Effector memory CD8-positive, alpha-beta T cell (primary cell): Measurements from ENCODE around the gene LIN37.
A peak's percentile ranks its signal among the peaks of the same experiment; 100 is the strongest.
"Not testable (repeated sequence)": the region's sequence is repeated elsewhere in the genome, so short reads cannot be mapped to it uniquely, and the experiment has no call there.

Experiments used
- ATAC-seq: fragments of 150-1000 bp; cut with Tn5 transposase; replicated peaks from 2 replicates; pipeline ENCODE4 v1.10.0; 2021; ENCODE audit warnings: mild to moderate bottlenecking, moderate library complexity
- DNase-seq, 3 experiments: peaks; one replicate each; pipeline ENCODE4 v3.0.0; 2021
- H3K27ac Mint-ChIP-seq, 2 donors: one replicate each; pipeline ENCODE4 v1.8.0; 2022; ENCODE audit warnings: mild to moderate bottlenecking in 2 of 2, mixed read lengths in 2 of 2, moderate library complexity in 2 of 2
- H3K27me3 Mint-ChIP-seq, 2 donors: one replicate each; pipeline ENCODE4 v1.8.0; 2022; ENCODE audit warnings: mixed read lengths in 2 of 2
- H3K36me3 Mint-ChIP-seq: one replicate; pipeline ENCODE4 v1.8.0; 2022; ENCODE audit warnings: mild to moderate bottlenecking, moderate library complexity, mixed read lengths; ENCODE audit not compliant: insufficient read depth
- H3K4me1 Mint-ChIP-seq, 2 donors: one replicate each; pipeline ENCODE4 v1.8.0; 2022; ENCODE audit warnings: low read depth in 2 of 2, mixed read lengths in 2 of 2
- H3K4me3 Mint-ChIP-seq, 2 donors: one replicate each; pipeline ENCODE4 v1.8.0; 2022; ENCODE audit warnings: mild to moderate bottlenecking in 2 of 2, mixed read lengths in 2 of 2, moderate library complexity in 2 of 2
- H3K9me3 Mint-ChIP-seq, 2 donors: one replicate each; pipeline ENCODE4 v1.8.0; 2022; ENCODE audit warnings: mixed read lengths in 2 of 2

Gene LIN37

DNA sequence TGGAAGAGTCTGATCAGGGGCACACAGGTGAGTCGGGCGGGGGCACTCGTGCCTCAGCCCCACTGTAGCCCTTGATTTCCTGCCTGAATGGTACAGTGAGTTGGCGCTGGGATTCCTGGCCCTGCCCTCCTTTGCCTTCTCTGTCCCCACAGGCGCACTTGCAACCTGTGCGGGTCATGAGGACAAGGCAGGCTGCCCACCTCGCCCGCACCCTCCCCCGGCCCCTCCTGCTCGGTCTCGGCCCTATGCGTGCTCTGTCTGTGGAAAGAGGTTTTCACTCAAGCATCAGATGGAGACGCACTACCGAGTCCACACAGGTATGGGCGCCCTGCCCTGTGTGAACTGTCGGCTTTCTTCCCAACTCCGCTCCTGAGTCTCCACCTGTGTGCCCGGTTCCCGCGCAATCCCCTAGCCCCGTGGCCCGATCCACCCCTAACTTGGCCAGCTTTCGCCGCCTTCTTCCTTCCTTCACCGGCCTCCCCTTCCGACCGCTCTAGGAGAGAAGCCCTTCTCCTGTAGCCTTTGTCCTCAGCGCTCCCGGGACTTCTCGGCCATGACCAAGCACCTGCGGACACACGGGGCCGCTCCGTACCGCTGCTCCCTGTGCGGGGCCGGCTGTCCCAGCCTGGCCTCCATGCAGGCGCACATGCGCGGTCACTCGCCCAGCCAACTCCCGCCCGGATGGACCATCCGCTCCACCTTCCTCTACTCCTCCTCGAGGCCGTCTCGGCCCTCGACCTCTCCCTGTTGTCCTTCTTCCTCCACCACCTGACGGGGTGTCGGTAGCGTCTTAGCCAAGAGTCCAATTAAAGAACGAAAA, 32.2 kb upstream of the LIN37 start:
- Mint-ChIP-seq H3K9me3 (no peaks in the 10 kb centered on the region), H3K4me3 (peak overlapping the region; percentile 89 to 91), H3K4me1 (peaks cover 55 to 61% of the 10 kb centered on the region in 2 donors), H3K27ac (peak overlapping the region; percentile 91 to 96), H3K36me3 (peaks cover 28% of the 10 kb centered on the region), H3K27me3 (peaks cover 0 to 7% of the 10 kb centered on the region in 2 donors)
- ATAC-seq (no peak), DNase-seq (no peak)

- peak; percentile 92 to 96 (median 94) for DNase-seq
- Mint-ChIP-seq H3K9me3 (no peaks in the 10 kb centered on the region), H3K27me3 (peaks cover 0 to 7% of the 10 kb centered on the region in 2 donors), H3K27ac (peak overlapping the region; percentile 91 to 96), H3K4me3 (peak overlapping the region; percentile 89 to 91), H3K4me1 (peaks cover 51 to 62% of the 10 kb centered on the region in 2 donors), H3K36me3 (peaks cover 37% of the 10 kb centered on the region)
- ATAC-seq, result peak; percentile 81
Measured at GRCh38 chr19:35716801-35717664, 31.3 kb upstream of the LIN37 start.

- peak within 1 kb of the TSS; percentile 89 to 91 for H3K4me3 Mint-ChIP-seq
- H3K9me3 Mint-ChIP-seq, result no peaks in the 10 kb centered on the region
- no peak for DNase-seq
- peak; percentile 33 for ATAC-seq
- H3K4me1 Mint-ChIP-seq, result peaks cover 48 to 54% of the 10 kb centered on the region in 2 donors
- H3K27me3 Mint-ChIP-seq, result peaks cover 0 to 7% of the 10 kb centered on the region in 2 donors
- H3K36me3 Mint-ChIP-seq, result peaks cover 44% of the 10 kb centered on the region
- H3K27ac Mint-ChIP-seq, result peak within 1 kb of the TSS; percentile 91 to 96
Measured at GRCh38 chr19:35717665-35718344, 30.6 kb upstream of the LIN37 start, which contains the start of gene KMT2B. KMT2B (plus strand) TSS chr19:35718003; CDS start chr19:35718019, 16 bp downstream.

GRCh38 chr19:35718345-35719041, 29.9 kb upstream of the LIN37 start:
- H3K36me3 Mint-ChIP-seq, result peaks cover 48% of the 10 kb centered on the region
- DNase-seq, result peak in 2 of 3 experiments; percentile 27 to 38
- H3K9me3 Mint-ChIP-seq, result no peaks in the 10 kb centered on the region
- peaks cover 41 to 47% of the 10 kb centered on the region in 2 donors for H3K4me1 Mint-ChIP-seq
- peaks cover 0 to 5% of the 10 kb centered on the region in 2 donors for H3K27me3 Mint-ChIP-seq
- H3K27ac Mint-ChIP-seq, result peak overlapping the region; percentile 72 to 89
- H3K4me3 Mint-ChIP-seq, result peak overlapping the region; percentile 86 to 87
- no peak for ATAC-seq

DNA sequence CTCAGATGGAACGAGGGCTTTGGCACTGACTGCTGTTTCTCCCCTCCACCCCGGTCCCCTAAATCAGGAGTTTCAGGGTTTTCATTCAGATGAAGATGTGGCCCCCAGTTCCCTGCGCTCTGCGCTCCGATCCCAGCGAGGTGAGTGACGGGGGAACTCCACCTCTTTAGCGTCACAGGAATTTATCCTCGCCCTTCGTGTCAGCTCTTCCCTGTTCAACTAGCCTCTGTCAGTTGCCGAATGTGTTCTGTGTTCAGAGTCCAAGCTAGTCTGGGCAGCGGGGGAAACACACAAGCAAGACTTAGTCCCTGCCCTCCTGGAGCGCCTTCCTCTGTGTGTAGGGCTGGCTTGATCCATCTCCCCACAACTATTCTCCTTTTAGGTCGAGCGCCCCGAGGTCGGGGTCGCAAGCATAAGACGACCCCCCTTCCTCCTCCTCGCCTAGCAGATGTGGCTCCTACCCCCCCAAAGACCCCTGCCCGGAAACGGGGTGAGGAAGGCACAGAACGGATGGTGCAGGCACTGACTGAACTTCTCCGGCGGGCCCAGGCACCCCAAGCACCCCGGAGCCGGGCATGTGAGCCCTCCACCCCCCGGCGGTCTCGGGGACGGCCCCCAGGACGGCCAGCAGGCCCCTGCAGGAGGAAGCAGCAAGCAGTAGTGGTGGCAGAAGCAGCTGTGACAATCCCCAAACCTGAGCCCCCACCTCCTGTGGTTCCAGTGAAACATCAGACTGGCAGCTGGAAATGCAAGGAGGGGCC, 28.8 kb upstream of the LIN37 start:
- Mint-ChIP-seq H3K36me3 (peaks cover 53% of the 10 kb centered on the region), H3K27me3 (no peaks in the 10 kb centered on the region), H3K9me3 (no peaks in the 10 kb centered on the region), H3K4me3 (peak overlapping the region; percentile 86 to 87), H3K27ac (peak overlapping the region in 1 of 2 donors; percentile 62), H3K4me1 (peaks cover 31 to 36% of the 10 kb centered on the region in 2 donors)
- no peak for ATAC-seq
- no peak for DNase-seq

GRCh38 chr19:35720163-35720524, 28.2 kb upstream of the LIN37 start:
- ATAC-seq (no peak), DNase-seq (no peak)
- Mint-ChIP-seq H3K36me3 (peaks cover 56% of the 10 kb centered on the region), H3K27ac (no peak overlapping the region), H3K9me3 (no peaks in the 10 kb centered on the region), H3K4me1 (peaks cover 26 to 32% of the 10 kb centered on the region in 2 donors), H3K4me3 (no peak overlapping the region), H3K27me3 (no peaks in the 10 kb centered on the region)

GRCh38 chr19:35720648-35721047, 27.7 kb upstream of the LIN37 start:
- H3K36me3 Mint-ChIP-seq, result peaks cover 61% of the 10 kb centered on the region
- H3K27ac Mint-ChIP-seq, result no peak overlapping the region

DNA sequence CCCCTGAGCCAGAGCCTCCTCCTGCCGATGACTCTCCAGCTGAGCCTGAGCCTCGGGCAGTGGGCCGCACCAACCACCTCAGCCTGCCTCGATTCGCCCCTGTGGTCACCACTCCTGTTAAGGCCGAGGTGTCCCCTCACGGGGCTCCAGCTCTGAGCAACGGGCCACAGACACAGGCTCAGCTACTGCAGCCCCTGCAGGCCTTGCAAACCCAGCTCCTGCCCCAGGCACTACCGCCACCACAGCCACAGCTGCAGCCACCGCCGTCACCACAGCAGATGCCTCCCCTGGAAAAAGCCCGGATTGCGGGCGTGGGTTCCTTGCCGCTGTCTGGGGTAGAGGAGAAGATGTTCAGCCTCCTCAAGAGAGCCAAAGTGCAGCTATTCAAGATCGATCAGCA, 27.0 kb upstream of the LIN37 start:
- no peaks in the 10 kb centered on the region for H3K27me3 Mint-ChIP-seq
- H3K9me3 Mint-ChIP-seq, result no peaks in the 10 kb centered on the region
- no peak for ATAC-seq
- H3K27ac Mint-ChIP-seq, result no peak overlapping the region
- DNase-seq, result no peak
- H3K4me3 Mint-ChIP-seq, result peak overlapping the region; percentile 41 to 46
- peaks cover 18 to 23% of the 10 kb centered on the region in 2 donors for H3K4me1 Mint-ChIP-seq
- H3K36me3 Mint-ChIP-seq, result peaks cover 66% of the 10 kb centered on the region

More at GRCh38 chr19:35720648-35721047, 27.7 kb upstream of the LIN37 start:
- no peak overlapping the region for H3K4me3 Mint-ChIP-seq
- H3K27me3 Mint-ChIP-seq, result no peaks in the 10 kb centered on the region
- ATAC-seq (no peak), DNase-seq (no peak)
- H3K4me1 Mint-ChIP-seq, result peaks cover 25 to 31% of the 10 kb centered on the region in 2 donors
- no peaks in the 10 kb centered on the region for H3K9me3 Mint-ChIP-seq

DNA sequence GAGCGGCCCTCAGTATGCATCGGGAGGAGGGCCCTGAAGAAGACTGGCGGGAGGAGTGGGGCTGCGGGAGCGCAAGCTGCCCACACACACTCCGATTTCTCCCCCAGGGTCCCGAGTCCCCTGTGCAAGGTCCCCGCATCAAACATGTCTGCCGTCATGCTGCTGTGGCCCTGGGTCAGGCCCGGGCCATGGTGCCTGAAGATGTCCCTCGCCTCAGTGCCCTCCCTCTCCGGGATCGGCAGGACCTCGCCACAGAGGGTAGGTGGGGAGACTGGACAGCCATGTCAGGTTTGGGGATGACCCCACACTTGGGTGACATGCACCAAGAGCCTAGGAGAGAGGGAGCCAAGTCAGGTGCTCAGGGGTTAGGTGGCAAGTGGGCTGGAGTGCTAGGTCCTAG, 25.9 kb upstream of the LIN37 start:
- Mint-ChIP-seq H3K9me3 (no peaks in the 10 kb centered on the region), H3K27ac (no peak overlapping the region), H3K27me3 (no peaks in the 10 kb centered on the region), H3K4me1 (peaks cover 12 to 19% of the 10 kb centered on the region in 2 donors), H3K36me3 (peaks cover 69% of the 10 kb centered on the region), H3K4me3 (no peak overlapping the region)
- DNase-seq (no peak), ATAC-seq (no peak)

GRCh38 chr19:35722897-35723296, 25.5 kb upstream of the LIN37 start:
- DNase-seq, result no peak
- Mint-ChIP-seq H3K36me3 (peaks cover 72% of the 10 kb centered on the region), H3K4me1 (peaks cover 12 to 19% of the 10 kb centered on the region in 2 donors), H3K9me3 (no peaks in the 10 kb centered on the region), H3K27ac (no peak overlapping the region), H3K27me3 (no peaks in the 10 kb centered on the region), H3K4me3 (no peak overlapping the region)
- no peak for ATAC-seq

DNA sequence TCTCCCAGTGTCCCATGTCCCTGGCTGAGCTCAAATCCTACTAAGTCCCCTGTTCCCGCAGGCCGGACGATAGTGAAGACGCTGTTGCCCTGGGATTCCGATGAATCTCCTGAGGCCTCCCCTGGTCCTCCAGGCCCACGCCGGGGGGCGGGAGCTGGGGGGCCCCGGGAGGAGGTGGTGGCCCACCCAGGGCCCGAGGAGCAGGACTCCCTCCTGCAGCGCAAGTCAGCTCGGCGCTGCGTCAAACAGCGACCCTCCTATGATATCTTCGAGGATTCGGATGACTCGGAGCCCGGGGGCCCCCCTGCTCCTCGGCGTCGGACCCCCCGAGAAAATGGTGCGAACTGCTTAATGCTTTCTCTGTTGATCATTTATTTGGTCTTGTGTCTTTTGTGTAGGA, 24.7 kb upstream of the LIN37 start:
- ATAC-seq (no peak), DNase-seq (no peak)
- H3K9me3 Mint-ChIP-seq, result no peaks in the 10 kb centered on the region
- no peak overlapping the region for H3K4me3 Mint-ChIP-seq
- H3K4me1 Mint-ChIP-seq, result peaks cover 11 to 16% of the 10 kb centered on the region in 2 donors
- no peaks in the 10 kb centered on the region for H3K27me3 Mint-ChIP-seq
- H3K36me3 Mint-ChIP-seq, result peaks cover 73% of the 10 kb centered on the region
- peak overlapping the region in 1 of 2 donors; percentile 68 for H3K27ac Mint-ChIP-seq

GRCh38 chr19:35724132-35724531, 24.2 kb upstream of the LIN37 start:
- Mint-ChIP-seq H3K36me3 (peaks cover 76% of the 10 kb centered on the region), H3K27ac (peak overlapping the region in 1 of 2 donors; percentile 68), H3K4me1 (peaks cover 9 to 14% of the 10 kb centered on the region in 2 donors)
- DNase-seq, ATAC-seq, H3K4me3 Mint-ChIP-seq, H3K27me3 Mint-ChIP-seq, H3K9me3 Mint-ChIP-seq: not testable (repeated sequence)
